GF-D8 (cell line): ENCODE measurements around the gene AXL.
A peak's percentile ranks its signal among the peaks of the same experiment; 100 is the strongest.
"Not testable (repeated sequence)": the region's sequence is repeated elsewhere in the genome, so short reads cannot be mapped to it uniquely, and the experiment has no call there.

Experiments used
- DNase-seq: peaks from one replicate; lab custom pipeline; 2025; lab: John Stamatoyannopoulos, UW

The AXL gene

DNA sequence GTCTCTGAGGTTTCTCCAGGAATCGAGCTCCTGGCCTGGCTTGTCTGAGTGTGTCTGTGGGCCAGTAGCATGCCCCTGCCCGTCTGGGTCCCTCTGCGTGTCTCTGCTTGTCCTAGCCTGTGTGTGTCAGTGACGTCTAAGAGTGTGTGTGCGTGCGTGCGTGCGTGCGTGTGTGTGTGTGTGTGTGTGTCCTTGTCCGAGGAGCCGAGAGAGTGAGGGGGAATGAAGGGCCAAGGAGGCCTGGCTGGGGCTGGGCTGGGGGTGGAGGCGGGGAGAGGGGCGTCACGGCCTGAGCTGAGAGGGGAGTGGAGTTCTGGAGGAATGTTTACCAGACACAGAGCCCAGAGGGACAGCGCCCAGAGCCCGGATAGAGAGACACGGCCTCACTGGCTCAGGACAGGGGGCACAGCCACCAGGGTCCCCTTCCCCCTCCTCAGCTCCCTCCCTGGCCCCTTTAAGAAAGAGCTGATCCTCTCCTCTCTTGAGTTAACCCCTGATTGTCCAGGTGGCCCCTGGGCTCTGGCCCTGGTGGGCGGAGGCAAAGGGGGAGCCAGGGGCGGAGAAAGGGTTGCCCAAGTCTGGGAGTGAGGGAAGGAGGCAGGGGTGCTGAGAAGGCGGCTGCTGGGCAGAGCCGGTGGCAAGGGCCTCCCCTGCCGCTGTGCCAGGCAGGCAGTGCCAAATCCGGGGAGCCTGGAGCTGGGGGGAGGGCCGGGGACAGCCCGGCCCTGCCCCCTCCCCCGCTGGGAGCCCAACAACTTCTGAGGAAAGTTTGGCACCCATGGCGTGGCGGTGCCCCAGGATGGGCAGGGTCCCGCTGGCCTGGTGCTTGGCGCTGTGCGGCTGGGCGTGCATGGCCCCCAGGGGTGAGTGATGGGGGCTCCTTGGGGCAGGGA is at the start of gene AXL:
TSS of gene AXL (plus strand) at position 609 of the 893 bp plus-strand sequence. CDS start at position 779, 170 bp downstream.
- no peak for DNase-seq

DNA sequence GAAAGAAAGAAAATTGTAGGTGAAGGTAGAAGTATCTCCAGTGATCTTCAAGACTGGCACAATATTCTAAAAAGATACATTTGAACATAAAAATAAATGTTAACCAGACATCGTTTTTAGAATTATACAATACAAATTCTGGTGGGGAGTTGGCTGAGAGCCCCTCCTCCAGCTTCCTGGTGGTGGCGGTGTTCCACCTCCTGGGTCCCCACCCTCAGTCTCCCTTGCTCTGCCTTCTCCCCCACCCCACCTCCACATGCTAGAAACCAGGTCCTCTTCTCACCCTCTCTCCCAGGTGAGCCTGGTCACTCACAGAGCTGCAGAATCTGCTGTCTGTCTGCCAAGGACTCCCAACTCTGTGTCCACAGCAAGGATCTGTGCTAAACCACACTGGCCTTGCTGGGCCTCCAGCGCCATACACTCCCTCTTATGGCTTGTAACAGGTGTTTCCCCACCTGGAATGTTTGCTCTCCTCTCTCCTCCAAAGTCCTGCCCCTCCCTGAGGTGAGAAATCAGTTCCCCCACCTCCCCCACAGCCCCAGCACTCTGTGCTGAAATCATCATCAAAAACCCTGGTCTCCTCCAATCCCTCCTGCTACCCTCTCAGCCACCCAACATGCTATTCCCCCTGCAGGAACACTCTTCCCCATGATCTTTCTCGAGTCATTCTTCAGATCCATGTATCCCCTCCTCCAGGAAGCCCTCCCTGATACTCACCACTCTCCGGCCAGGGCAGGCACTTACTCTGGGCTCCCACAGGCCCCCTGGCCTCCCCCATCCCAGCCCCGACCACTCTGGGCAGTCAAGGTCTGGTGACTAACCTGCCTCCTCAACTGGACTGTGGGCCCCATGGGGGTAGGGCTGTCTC is 46.5 kb upstream of the AXL start:
- DNase-seq, result no peak

DNA sequence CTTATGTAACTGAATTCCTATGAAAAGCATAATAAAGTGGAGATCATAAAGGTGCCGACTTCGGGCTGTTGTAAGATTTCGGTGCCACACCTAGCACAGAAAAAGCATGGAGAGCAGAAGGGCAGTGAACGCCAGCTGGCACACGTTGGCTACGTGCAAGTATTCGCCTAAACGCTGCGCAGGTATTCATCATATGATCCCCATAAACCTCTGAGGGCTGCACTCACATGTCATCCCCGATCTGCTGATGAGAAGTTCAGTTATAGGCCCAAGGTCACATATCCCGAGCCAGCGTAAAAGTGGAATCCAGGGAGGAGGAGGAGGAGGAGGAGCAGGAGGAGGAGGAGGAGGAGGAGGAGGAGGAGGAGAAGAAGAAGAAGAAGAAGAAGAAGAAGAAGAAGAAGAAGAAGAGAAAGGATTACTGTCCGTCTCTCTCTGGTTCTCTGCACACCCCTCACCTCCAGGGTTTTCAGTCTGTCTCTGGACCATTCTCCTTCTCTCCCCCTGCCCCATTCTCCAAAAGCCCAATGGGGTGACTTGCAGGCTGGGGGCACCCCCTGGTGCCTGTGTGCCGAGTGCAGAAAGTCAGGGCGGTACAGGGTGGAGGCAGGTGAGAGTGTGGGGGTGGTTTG is 44.6 kb upstream of the AXL start:
- DNase-seq, result no peak

DNA sequence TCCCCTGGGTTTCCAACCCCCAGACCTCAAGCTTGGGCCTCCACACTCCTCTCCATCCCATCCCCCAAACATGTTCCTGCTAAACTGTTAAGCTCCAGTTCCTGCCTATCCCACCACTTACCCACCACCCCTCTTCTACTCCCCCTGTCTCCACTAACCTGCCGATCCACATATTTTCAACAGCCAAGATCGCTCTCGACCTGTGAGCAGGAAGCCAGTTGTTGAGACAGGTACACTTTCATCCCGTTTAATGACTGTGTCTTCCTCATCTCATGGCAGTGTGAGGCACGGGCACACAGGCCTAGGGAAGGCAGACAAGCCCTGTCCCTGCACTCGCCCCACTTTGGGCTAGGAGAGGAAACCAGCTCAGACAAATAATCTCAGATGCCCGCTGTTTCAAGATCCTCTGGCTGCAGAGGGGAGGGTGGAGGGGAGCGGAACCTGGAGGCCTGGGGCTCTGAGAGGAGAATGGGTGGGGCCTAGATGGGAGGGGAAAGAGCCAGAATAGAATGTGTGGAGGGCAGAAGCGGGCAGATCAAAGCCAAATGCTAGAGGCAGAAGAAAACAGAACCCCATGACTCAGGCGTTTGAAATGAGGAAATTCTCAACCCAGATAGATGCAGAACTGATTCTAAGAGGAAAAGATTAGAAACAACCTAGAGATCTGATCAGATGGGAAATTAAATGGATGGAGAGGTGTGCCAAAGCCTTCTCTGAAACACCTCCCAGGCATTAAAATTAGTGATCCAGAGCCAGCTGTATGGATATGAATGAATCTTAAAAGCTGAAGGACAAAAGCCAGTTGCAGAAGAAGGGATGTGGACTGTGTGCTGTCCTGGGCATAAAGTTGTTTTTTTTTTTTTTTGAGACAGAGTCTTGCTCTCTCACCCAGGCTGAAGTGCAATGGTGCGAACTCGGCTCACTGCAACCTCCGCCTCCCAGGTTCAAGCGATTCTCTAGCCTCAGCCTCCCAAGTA is 42.9 kb upstream of the AXL start:
- no peak for DNase-seq

DNA sequence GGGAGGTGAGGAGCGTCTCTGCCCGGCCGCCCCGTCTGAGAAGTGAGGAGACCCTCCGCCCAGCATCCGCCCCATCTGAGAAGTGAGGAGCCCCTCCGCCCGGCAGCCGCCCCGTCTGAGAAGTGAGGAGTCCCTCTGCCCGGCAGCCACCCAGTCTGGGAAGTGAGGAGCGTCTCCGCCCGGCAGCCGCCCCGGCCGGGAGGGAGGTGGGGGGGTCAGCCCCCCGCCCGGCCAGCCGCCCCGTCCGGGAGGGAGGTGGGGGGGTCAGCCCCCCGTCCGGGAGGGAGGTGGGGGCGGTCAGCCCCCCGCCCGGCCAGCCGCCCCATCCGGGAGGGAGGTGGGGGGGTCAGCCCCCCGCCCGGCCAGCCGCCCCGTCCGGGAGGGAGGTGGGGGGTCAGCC is 38.9 kb upstream of the AXL start:
- not testable (repeated sequence) for DNase-seq

DNA sequence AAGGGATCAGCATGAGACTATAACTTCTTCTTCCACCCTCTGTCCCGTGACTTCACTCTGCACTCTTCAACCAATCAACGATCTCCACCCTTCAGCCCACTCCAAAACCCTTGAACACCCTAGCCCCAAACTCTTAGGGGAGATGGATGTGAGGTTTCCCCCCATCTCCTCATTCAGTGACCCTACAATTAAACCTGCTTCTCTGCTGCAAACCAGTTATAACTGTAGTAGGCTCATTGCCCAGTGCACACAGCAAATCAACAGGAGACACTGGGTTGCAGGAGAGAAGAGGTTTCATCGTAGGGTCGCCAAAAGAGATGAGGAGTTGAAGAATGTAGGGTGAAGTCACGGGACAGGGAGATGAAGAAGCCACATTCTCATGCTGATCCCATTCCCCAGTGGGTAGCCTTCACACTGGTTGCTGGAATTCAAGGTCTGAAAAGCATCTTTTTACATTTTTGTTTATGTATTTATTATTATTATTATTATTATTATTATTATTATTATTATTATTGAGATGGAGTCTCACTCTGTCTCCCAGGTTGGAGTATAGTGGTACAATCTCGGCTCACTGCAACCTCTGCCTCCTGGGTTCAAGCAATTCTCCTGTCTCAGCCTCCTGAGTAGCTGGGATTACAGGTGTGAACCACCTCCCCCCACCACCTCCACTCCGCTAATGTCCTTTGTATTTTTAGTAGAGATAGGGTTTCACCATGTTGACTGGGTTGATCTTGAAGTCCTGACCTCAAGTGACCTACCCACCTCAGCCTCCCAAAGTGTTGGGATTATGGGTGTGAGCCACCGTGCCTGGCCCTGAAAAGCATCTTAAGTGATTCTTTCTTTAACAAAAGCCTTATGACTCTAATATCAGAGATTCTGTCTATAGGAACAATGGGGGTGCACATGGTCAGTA is 31.8 kb upstream of the AXL start:
- DNase-seq, result no peak

DNA sequence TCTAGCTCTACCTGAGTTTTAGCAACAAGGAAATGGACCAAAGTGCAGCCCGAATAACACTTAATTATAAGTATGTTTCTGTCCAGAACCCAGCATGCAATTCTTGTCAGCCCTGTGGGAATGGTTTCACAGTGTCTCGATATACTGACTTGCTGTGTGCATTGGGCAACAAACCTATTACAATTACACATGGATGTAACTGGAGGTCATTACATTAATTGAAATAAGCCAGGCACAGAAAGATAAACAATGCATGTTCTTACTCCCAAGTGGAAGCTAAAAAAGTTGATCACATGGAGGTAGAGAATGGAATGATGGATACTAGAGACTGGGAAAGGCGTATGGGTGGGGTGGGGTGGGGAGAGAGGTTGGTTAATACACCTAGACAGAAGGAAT is 31.1 kb upstream of the AXL start:
- DNase-seq, result no peak

DNA sequence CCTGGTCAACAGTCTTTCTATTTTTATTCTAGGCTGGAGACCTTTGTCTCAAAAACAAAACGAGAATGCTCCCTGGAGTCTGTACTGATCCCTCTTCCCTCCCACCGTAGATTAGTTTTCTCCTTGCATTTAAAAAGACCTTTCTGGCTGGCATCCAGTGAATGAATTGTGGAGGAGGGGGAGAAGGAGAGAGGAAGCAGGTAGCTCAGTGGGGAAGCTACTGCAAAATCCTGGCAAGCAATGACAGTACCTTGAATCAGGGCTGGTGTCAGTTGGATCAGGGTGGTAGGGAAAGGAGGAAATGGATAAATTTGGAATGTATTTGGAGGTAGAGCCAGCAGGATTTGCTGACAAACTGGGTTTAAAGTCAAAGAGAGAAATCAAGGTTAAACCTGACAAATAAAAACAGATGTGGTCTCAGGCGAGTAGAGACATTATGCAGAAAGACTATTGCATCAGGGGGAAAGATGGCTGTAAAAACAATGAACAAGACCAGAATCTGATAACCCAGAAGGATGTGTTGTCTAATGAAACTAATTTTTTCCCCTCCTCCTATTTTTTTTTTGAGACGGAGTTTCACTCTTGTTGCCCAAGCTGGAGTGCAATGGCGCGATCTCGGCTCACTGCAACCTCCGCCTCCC is 29.5 kb upstream of the AXL start:
- DNase-seq, result no peak

DNA sequence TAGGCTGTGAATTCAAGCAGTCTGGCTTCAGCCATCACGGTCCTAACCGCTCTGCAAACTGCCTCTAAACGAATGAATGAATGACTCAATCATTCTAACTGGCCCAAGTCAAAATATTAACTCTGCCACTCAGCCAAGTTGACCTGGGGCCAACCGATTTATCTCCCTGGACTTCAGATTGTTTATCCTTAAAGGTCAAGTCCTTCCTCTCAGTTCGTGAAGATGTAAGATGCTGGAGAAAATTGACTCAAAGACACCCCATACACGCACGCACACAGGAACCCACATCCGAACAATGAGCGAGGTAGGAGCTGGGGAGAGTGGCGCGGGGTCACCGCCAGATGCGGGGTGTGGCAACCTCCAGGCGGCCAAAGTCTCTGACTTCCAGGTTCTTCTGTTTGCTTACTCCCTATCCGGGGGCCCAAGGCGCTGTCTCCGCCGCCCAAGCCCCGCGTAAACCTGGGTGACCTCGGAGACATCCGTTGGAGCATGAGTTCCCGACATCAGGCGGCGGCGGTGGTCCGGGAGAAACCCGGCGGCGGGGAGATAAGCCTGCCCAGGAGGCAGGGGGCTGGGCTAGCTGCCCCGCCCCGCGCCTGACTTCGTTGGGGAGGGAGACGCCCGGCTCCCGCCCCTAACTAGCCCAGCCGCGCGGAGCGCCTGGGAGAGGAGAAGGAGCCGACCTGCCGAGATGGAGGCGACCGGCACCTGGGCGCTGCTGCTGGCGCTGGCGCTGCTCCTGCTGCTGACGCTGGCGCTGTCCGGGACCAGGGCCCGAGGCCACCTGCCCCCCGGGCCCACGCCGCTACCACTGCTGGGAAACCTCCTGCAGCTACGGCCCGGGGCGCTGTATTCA is 26.2 kb upstream of the AXL start, which contains the start of gene CYP2S1:
TSS of gene CYP2S1 (plus strand) at position 646 of the 856 bp plus-strand sequence. CDS start at position 692, 46 bp downstream.
- DNase-seq, result no peak

DNA sequence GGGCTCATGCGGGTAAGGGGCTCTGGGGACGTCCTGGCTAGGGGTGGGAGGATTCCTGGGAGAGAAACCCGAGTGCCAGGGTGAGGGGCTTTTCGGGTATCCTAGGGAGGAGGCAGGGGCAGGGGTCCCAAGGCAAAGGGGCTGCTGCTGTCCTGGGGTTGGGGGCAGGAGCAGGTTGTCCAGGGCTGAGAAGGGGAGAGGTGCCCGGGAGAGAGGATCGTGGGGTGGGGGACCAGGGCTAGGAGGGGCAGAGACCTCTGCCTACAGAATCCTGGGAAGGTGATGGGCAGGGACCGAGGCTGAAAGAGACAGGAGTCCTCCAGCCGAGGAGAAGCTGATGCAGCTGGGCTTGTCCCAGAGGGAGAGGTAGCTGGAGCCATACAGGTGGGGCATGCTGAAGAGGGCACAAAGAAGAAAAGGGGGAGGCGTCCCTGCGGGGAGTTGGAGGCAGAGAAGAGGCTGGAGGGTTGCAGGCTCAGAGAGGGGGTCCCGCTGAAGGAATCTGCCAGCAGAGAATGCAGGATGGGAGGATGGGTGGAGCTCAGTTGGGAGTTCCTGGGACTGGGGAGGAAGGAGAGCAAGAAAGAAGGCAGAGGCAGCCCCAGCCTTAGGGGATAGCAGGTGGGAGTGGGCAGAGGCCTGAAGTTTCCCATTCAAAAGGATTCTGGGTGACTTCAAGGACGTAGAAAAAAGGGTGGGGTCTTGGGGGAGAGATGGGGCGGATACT is 25.4 kb upstream of the AXL start:
- DNase-seq, result no peak

DNA sequence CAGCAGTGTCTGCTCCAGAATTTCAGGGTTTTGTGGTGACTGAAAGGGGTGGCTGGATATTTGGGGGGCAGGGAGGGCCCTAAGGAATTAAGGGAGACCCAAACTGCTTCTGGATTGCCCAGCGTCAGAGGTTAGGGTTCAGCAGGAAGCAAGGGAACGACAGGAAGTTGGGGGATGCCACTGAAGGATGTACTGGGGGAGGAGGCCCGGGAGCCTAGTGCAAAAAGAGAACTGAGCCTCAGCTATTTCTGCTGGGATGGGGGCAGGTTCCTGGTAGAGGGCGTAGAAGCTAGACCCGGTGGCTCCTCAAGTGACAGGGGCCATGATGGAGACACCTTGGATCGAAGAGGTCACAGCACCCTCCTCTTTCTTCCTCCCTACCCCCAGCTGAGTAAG is 24.9 kb upstream of the AXL start:
- no peak for DNase-seq

DNA sequence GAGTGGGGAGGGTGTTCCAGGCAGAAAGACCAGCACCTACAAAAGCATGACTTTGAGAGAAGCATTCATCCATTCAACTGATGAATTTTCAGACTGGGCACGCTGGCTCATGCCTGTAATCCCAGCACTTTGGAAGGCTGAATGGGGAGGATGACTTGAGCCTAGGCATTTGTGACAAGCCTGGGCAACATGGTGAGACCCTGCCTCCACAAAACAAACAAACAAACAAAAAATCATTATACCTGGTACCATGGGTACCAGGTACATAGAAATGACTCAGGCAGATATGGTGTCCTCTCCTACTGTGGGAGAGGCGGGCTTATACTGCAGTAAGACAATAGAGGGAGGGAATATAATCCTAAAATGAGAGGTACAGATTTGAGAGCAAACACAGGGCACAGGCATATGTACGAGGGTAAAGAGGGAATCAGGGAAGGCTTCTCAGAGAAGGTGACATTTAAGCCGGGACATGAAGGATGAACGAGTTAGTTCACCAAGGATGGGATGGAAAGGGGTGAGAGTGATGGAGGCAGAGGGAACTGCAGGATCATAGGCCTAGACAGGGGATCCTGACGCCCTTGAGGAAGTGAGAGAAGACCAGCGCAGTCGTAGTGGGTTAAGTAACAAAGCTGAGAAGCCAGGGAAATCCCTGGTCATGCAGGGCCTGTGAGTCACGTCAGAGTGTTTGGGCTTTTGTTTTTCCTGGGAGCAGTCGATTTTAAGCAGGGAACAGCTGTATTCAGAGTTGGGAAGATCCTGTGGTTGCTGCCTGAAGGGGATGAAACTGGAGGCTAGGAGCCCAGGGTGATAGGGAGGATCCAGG is 23.1 kb upstream of the AXL start:
- no peak for DNase-seq

DNA sequence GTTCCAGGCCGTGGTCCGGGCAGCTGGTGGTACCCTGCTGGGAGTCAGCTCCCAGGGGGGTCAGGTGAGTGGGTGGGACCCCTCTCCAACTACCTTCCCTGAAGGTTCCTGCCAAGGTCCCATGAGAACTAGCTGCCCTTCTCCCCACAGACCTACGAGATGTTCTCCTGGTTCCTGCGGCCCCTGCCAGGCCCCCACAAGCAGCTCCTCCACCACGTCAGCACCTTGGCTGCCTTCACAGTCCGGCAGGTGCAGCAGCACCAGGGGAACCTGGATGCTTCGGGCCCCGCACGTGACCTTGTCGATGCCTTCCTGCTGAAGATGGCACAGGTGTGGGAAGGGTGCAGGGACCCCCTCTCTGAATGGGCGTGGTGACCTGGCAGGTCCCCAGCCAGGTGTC is 20.5 kb upstream of the AXL start:
- no peak for DNase-seq

DNA sequence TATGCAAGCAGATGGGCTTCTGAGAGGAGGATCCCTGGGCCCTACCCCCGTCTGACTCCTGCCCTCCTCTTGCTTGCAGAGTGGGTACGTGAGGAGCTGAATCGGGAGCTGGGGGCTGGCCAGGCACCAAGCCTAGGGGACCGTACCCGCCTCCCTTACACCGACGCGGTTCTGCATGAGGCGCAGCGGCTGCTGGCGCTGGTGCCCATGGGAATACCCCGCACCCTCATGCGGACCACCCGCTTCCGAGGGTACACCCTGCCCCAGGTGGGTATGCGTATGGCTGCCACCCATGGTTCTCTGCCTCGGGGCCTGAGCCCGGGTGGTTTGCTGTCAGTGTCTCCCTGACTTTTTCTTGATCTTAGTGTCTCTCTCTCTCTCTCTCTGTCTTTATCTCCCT is 15.7 kb upstream of the AXL start:
- DNase-seq, result no peak

DNA sequence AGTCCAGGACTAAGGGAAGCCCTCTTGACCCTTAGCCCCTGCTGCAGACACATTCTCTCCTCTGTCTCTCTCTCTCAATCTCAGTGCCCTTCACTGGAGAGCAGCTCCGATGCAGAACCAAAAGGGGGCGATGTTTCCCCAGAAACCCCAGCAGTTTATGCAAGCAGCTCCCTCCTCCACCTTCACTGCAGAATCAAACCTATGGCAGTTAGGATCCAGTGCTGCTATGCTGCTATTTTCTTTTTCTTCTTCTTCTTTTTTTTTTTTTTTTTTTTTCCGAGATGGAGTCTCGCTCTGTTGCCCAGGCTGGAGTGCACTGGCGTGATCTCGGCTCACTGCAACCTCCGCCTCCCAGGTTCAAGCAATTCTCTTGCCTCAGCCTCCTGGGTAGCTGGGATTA is 14.7 kb upstream of the AXL start:
- DNase-seq, result peak; percentile 59

DNA sequence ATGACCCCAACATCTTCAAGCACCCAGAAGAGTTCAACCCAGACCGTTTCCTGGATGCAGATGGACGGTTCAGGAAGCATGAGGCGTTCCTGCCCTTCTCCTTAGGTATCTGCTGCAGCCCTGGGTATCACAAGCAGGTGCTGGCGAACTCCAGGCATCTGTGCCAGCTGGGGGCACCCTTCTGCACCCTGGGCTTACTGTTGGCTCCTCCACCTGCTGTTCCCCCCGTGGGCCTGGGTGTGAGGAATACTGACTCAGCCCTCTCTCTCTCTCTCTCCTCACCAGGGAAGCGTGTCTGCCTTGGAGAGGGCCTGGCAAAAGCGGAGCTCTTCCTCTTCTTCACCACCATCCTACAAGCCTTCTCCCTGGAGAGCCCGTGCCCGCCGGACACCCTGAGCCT is 13.0 kb upstream of the AXL start:
- no peak for DNase-seq

DNA sequence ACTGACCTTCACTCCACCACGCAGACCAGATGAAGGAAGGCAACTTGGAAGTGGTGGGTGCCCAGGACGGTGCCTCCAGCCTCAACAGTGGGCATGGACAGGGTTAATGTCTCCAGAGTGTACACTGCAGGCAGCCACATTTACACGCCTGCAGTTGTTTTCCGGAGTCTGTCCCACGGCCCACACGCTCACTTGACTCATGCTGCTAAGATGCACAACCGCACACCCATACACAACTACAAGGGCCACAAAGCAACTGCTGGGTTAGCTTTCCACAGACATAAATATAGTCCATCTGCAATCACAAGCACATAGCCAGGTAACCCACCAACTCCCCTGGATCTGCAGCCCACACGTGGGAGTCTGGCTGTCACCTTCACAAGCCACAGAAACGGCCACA is 12.6 kb upstream of the AXL start:
- no peak for DNase-seq
